BJ (cell line): Measurements from ENCODE around the gene LDLRAD4. TPM values are rescaled to one million over a fixed set of nuclear protein-coding genes. Genes with fewer than 3 reads are reported as not detected.

Experiments
- CTCF ChIA-PET: fragments of 350-600 bp; formaldehyde crosslinking; extraction: SDS; loops from one replicate; lab custom pipeline; 2021; ENCODE audit warnings: antibody characterized with exemption, inconsistent platforms; lab: Yijun Ruan, JAX
- POLR2A ChIA-PET: fragments of 300-600 bp; sonication (Branson Sonifier 250); formaldehyde crosslinking; extraction: SDS; loops from one replicate; lab custom pipeline; 2021; ENCODE audit warnings: antibody characterized with exemption; lab: Charles Lee
- DNase-seq: peaks from one replicate; pipeline ENCODE4 v3.0.0-alpha.2; 2011; ENCODE audit warnings: low read depth
- H3K27me3 ChIP-seq: 2 replicates; pipeline ENCODE4 v1.6.0; 2011; ENCODE audit warnings: low read length; ENCODE audit not compliant: control insufficient read depth, insufficient read depth
- H3K36me3 ChIP-seq: 2 replicates; pipeline ENCODE4 v1.5.1; 2011; ENCODE audit warnings: low read length; ENCODE audit not compliant: control insufficient read depth, insufficient read depth
- H3K4me3 ChIP-seq: 2 replicates; pipeline ENCODE4 v1.5.1; 2011; ENCODE audit warnings: low read depth, mild to moderate bottlenecking, control low read depth, low read length
- polyA plus RNA-seq: library from polyadenylated mRNA; depleted of rRNA; stranded (reverse); fragments of >200 nt; gene quantifications from 2 replicates; pipeline ENCODE4 v1.2.3, GENCODE V29; 2011
- TF ChIP-seq, protein P1 (sequence below): IDR thresholded peaks from 2 replicates; pipeline ENCODE4 v1.5.1; 2011; ENCODE audit warnings: low read depth, mild to moderate bottlenecking, control low read depth, inconsistent platforms, low read length, moderate library complexity; ENCODE audit not compliant: insufficient read depth

Gene LDLRAD4
- polyA plus RNA-seq, 1 experiment, result not detected

GRCh38 chr18:13555865-13556264, 337.3 kb downstream of the LDLRAD4 start:
- DNase-seq, result no peak
- POLR2A ChIA-PET, result no interaction called here
- Histone ChIP-seq H3K36me3 (no peaks in the 10 kb centered on the region), H3K4me3 (no peak overlapping the region), H3K27me3 (no peaks in the 10 kb centered on the region; the same call in 1 of the 2 replicates)
- CTCF ChIA-PET, result interaction anchor here (1.4 kb wide), 1 partner anchor 74 kb away, joined by 4 read pairs; no protein-coding TSS in a partner anchor
- TF ChIP-seq, protein P1, sequence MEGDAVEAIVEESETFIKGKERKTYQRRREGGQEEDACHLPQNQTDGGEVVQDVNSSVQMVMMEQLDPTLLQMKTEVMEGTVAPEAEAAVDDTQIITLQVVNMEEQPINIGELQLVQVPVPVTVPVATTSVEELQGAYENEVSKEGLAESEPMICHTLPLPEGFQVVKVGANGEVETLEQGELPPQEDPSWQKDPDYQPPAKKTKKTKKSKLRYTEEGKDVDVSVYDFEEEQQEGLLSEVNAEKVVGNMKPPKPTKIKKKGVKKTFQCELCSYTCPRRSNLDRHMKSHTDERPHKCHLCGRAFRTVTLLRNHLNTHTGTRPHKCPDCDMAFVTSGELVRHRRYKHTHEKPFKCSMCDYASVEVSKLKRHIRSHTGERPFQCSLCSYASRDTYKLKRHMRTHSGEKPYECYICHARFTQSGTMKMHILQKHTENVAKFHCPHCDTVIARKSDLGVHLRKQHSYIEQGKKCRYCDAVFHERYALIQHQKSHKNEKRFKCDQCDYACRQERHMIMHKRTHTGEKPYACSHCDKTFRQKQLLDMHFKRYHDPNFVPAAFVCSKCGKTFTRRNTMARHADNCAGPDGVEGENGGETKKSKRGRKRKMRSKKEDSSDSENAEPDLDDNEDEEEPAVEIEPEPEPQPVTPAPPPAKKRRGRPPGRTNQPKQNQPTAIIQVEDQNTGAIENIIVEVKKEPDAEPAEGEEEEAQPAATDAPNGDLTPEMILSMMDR, result no peak

GRCh38 chr18:13556502-13556901, 337.9 kb downstream of the LDLRAD4 start:
- Histone ChIP-seq H3K27me3 (no peaks in the 10 kb centered on the region; the same call in 1 of the 2 replicates), H3K36me3 (no peaks in the 10 kb centered on the region), H3K4me3 (no peak overlapping the region)
- ChIA-PET CTCF (interaction anchor here (1.4 kb wide), 1 partner anchor 73 kb away, joined by 4 read pairs; no protein-coding TSS in a partner anchor), POLR2A (no interaction called here)
- no peak for DNase-seq
- TF ChIP-seq, protein P1, result no peak

DNA sequence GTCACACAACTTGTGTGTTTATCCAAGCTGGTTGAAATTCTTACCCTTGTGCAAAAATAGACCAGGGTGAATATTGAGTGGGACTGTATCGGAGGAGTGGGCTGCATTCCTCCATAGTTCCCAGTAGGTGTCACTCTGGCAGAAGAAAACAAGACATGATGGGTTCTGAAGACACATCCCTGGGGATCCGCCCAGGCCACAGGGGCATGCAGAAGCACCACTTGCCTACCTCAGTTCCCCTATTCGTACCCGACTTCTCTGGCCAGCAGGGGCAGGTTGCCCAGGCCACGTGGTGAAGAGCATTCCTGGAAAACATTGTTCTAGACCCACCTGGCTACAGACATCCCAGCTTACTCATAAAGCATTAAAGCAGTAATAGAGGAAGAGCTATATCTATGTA, 339.6 kb downstream of the LDLRAD4 start:
- ChIA-PET POLR2A (no interaction called here), CTCF (interaction anchor here (0.6 to 1.8 kb wide), 6 partner anchors 45 to 1230 kb away, joined by 3 to 6 read pairs (median 3); no protein-coding TSS in a partner anchor)
- Histone ChIP-seq H3K36me3 (no peaks in the 10 kb centered on the region), H3K4me3 (no peak overlapping the region), H3K27me3 (no peaks in the 10 kb centered on the region)
- TF ChIP-seq, protein P1, result peak; percentile 62
- DNase-seq, result no peak

DNA sequence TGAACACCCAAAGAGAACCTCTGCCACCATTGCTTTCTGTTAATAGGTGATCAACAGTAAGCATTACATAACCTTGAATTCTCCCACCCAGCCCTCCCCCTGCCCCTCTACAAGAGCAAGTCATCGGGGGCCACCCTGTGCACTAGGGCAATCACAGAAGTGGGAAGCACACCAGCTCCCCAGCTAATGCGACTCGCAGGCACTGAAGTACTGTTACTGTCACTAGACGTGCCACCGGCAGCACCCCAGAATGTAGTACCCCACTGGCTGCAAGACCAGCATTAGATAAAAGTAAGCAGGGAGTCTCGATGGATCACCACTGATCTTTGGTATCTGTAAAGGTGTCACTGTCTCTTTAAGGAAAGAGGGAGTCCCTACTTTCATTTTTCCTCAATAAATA, 340.2 kb downstream of the LDLRAD4 start:
- POLR2A ChIA-PET, result no interaction called here
- TF ChIP-seq, protein P1, result no peak
- DNase-seq, result no peak

GRCh38 chr18:13559754-13560153, 341.2 kb downstream of the LDLRAD4 start:
- Histone ChIP-seq H3K36me3 (no peaks in the 10 kb centered on the region), H3K4me3 (no peak overlapping the region), H3K27me3 (no peaks in the 10 kb centered on the region)
- ChIA-PET CTCF (interaction anchor here (0.6 to 1.5 kb wide), 4 partner anchors 9 to 70 kb away, joined by 3 to 4 read pairs (median 4); no protein-coding TSS in a partner anchor), POLR2A (no interaction called here)
- no peak for DNase-seq
- TF ChIP-seq, protein P1, result no peak

More for the DNA sequence above, 340.2 kb downstream of the LDLRAD4 start:
- no peak overlapping the region for H3K4me3 ChIP-seq
- CTCF ChIA-PET, result interaction anchor here (1.1 to 1.8 kb wide), 2 partner anchors 71 to 81 kb away, joined by 3 to 6 read pairs; no protein-coding TSS in a partner anchor
- H3K27me3 ChIP-seq, result no peaks in the 10 kb centered on the region
- H3K36me3 ChIP-seq, result no peaks in the 10 kb centered on the region
